Esophagus squamous epithelium (tissue), 4 donors: ENCODE data around the gene MICOS13.

Source experiments
- CTCF ChIP-seq, 6 experiments: fragments of 450-650 bp in 4 of 6; fragments of 200-600 bp in 2 of 6; sonication (generic) in 2 of 6; IDR thresholded peaks; one replicate each; pipeline ENCODE4 v1.5.1; 2016 to 2019; ENCODE audit warnings: antibody characterized with exemption in 6 of 6, mild to moderate bottlenecking in 4 of 6, moderate library complexity in 4 of 6
- POLR2A ChIP-seq, 4 donors: fragments of 450-650 bp; IDR thresholded peaks; one replicate each; pipeline ENCODE4 v1.6.1; 2017; ENCODE audit warnings: antibody characterized with exemption in 4 of 4, mild to moderate bottlenecking in 4 of 4, moderate library complexity in 3 of 4

GRCh38 chr19:5686326-5686646 lies 6.0 kb upstream of the MICOS13 start:
- no peak for TF ChIP-seq POLR2A (IDR thresholded peaks at IDR 0.05)
- TF ChIP-seq CTCF (IDR thresholded peaks at IDR 0.05), result no peak
